Measurements from ENCODE around the gene CCNL2. TPM values are rescaled to one million over a fixed set of nuclear protein-coding genes. Genes with fewer than 3 reads are reported as not detected.
A peak's percentile ranks its signal among the peaks of the same experiment; 100 is the strongest.
"Not testable (repeated sequence)": the region's sequence is repeated elsewhere in the genome, so short reads cannot be mapped to it uniquely, and the experiment has no call there.

CCNL2 gene
- polyA plus RNA-seq, 3 donors: 103 to 173 (median 106) TPM

DNA sequence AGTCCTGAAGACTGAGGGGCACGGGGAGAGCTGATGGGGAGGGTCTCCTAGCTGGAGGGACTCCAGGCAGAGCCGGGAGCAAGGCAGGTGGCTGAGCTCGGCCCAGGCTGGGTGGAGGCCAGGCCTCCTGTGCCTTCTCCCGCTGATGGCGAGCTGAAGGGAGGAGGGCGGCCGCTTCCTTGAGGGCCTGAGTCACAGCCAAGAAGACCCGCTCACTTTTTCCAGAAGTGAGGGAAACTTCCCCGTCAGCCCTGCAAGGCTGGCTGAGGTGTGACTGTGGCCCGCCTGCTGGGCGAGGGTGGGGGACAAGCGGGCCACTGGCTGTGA, 34.6 kb upstream of the CCNL2 start:
- WGBS, 3 donors: 12 to 19% (median 12%) methylated on average over 8 to 12 of the region's 12 CpGs
- peak overlapping the region; percentile 93 for H3K27ac ChIP-seq (ENCODE audit: low read depth, low read length)

DNA sequence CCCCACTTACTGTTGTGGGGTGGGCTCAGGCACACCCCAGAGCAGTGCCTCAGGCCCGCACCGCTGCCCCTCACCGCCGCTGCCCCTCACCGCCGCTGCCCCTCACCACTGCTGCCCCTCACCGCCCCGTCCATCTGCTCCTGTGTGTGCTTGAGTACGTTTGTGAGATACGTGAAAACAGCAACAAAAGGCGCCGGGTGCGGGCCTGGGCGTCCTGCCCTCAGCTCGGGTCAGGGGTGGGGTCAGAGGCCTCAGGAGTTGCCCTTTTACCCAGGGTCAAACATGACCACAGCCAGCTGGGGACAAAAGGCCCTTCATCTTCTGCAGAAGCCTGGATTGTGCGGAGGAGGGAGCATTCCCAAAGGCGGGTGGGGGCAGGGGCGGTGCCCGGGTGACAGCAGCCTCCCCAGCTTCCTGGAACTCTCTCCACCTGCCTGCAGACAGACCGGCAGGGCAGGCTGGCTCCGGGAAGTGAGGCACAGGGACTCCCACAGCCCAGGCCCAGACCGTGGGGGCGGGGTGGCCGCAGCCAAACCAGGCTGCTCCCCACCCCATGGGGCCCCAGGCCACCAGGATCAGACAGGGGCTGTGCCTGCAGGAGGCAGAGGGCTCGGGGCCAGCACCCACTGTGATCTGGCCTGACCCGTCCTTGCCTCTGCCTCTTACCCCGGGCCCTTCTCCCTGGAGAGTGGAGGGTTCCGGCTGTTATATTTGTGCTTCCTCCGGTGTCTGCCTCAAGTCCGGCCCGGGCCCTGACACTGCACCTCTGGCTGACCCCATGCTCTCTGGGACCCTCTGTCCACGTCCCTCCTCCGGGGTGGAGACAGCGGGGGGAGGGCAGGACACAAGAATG, 34.0 kb upstream of the CCNL2 start:
- 22 to 39% (median 39%) methylated on average over 33 to 34 of the region's 34 CpGs for WGBS, 3 donors
- H3K27ac ChIP-seq (ENCODE audit: low read depth, low read length): peak overlapping the region; percentile 93

DNA sequence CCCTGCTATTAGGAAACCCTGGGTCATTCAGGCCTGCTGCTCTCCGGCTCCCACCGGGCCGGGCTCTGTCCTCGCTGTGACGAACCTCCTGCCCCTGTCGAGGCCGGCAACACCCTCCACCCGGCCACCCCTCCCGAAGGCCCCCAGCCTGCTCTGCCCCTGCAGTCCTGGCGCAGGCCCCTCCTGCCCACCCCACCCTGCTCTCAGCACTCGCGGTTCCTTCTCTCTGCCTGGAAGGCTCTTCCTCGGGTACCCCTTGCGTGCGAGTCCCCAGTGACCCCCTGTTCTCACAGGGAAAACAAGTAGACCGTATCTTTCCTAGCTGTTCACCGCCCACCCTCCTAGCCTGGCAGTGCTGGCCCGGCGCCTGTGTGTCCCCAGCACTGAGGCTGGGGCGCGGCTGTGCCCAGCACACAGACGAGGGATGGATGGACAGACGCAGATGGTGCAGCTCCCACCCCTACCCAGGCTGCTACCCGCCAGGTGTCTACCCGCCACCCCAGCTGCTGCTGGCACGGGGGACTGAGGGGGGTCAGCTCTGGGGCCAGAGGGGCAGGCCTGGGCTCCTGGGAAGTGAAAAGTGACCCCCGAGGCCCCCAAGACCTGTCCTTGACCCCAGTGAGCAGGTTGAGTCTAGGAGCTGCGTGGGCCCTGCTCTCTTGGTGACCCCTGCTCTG, 33.3 kb upstream of the CCNL2 start:
- WGBS, 3 donors: 34 to 65% (median 49%) methylated on average over 28 of the region's 28 CpGs
- H3K27ac ChIP-seq (ENCODE audit: low read depth, low read length): peak overlapping the region; percentile 17

DNA sequence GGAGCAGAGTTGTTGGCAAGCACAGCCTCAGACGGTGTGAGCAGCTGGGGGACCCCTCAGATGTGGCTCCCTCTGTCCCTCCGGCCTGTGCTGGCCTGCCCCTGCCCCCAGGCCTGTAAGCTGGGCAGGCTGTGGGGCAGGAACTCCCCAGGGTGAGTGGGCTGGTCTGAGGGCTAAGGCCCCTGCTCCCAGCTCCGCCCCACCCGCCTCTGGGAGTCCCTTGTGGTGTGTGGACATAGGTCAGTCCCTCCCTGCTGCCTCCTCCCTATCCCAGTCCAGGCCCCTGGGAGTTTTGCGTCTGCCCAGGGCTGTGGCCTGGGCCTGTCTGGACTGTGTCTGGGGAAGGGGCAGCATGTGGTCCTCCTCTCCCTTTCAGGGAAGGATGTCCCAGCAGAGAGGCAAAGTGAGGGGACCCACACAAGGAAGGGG, 32.7 kb upstream of the CCNL2 start:
- WGBS, 3 donors: 29 to 41% (median 32%) methylated on average over 5 of the region's 5 CpGs

DNA sequence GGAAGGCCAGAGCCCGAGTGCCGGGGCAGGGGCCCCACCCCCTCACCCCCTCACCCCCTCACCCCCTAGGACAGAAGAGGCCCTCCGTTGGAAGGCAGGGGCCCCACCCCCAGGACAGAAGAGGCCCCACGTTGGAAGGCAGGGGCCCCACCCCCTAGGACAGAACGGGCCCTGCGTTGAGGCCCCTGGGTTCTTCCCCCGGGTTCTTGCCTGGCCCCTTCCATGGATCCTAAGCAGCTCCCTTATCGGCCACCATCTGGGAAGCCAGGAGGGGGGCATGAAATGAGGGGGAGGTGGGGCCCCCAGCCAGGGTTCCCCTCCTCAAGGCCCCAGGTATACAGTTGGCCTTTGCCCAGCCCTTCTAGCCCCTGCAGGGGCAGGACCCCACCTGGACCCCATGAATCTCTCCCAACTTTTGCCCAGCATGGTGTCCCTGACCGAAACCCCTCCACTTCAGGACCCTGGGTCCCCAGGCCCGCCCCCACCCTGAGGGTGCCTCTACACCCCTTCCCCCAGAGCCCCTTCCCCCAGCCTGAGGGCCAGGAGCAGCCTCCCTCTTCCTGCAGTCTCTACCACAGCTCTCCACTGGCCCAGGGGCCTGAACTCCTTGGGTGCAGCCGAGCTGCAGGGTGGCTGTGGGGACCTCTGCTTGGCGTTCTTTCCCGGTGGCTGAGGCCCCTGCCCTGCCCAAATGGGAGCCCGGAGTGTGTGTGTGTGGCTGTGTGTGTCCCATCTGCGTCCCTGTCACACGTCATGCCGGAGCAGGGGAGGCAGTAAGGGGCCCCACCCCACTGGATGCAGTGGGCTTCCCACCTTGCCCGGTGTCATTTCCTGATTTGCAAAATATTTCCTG, 32.1 kb upstream of the CCNL2 start:
- 32 to 47% (median 45%) methylated on average over 14 to 18 of the region's 18 CpGs for WGBS, 3 donors
- H3K27ac ChIP-seq (ENCODE audit: low read depth, low read length): no peak overlapping the region

More for the DNA sequence above, 32.7 kb upstream of the CCNL2 start:
- H3K27ac ChIP-seq (ENCODE audit: low read depth, low read length): no peak overlapping the region

DNA sequence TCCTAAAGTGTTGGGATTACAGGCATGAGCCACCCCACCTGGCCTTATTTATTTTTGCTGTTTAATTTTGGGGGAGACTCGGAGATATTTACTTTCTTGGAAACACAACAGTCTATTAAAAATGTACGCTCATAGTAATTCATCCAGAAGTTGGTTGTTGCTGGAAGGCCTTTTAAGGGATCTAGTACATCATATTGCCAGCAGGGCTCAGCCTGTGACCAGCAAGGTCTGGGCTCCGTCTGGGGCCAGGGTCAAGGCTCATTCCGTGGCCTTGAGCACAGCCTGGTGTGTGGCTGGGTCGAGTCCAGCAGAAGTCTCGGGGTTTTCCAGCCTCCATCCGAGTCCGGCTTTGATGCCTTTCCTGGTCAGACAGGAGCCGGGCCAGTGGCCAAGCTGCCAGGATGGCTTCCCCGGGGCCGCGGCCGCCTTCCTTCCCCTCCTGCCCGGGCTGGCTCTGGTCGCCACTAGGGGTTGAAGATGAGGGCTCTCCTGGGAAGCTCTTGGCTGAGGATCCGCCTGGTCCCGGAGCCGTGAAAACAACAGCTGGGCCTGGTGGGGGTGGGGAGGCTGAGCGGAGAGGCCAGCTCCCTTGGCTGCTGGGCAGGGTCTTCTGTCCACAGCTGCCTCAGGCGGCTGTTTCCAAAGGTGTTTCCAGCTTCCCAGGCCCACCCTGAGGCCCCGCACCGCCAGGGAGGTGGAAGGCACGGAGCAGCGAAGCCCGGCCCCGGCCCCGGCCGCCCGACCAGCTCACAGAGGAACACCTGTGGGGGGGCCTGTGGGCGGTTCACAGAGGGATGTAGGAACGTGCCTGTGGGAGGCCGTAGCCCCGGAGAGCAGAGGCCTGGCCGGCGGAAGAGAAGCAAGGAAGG, 31.2 kb upstream of the CCNL2 start:
- WGBS, 3 donors: 14 to 29% (median 16%) methylated on average over 33 to 35 of the region's 35 CpGs

DNA sequence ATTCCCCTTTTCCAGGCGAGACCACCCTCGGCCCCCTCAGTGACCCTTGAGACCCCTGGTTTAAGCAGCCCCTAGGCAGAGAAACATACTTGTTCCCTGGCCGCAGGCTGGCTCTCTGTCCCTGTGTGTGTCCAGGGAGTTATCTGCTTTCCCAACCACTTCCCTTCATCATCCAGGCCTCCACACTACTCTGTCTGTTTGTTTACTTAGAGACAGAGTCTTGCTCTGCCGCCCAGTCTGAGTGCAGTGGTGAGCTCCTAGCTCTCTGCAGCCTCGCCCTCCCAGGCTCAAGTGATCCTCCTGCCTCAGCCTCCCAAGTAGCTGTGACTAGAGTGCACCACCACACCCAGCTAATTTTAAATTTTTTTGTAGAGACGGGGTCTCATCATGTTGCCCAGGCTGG, 30.5 kb upstream of the CCNL2 start:
- H3K27ac ChIP-seq (ENCODE audit: low read depth, low read length): no peak overlapping the region
- WGBS, 3 donors: 52 to 66% (median 55%) methylated on average over 6 of the region's 6 CpGs

More for the DNA sequence above, 31.2 kb upstream of the CCNL2 start:
- no peak overlapping the region for H3K27ac ChIP-seq (ENCODE audit: low read depth, low read length)

DNA sequence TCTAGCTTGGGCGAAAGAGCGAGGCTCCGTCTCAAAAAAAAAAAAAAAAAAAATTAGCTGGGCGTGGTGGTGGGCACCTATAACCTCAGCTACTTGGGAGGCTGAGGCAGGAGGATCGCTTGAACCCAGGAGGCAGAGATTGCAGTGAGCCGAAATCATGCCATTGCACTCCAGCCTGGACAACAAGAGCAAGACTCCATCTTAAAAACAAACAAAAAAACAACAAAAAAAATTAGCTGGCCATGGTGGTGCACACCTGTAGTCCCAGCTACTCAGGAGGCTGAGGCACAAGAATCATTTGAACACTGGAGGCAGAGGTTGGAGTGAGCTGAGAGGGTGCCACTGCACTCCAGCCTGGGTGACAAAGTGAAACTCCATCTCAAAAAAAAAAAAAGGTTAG, 29.8 kb upstream of the CCNL2 start:
- WGBS, 3 donors: 92 to 99% (median 94%) methylated on average over 3 to 6 of the region's 6 CpGs
- H3K27ac ChIP-seq (ENCODE audit: low read depth, low read length): not testable (repeated sequence)

DNA sequence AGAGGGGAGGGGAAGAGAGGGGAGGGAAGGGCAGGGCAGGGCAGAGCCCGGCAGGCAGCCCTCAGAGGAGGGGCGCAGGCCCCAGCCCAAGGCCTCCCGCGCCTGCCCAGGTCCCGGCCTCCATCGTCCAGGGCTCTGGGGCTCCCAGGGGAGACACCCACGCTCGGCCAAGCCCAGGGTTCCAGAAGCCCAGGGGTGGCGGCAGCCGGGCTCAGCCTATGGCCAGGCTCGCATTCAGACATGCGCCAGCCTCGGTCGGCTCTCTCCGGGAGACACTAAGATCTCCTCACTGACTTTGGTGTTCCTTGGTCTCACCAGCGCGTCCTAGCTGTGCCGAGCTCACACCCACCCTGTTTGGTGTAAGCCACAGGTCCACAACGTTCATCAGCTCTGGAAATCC, 29.0 kb upstream of the CCNL2 start:
- H3K27ac ChIP-seq (ENCODE audit: low read depth, low read length): no peak overlapping the region
- WGBS, 3 donors: 77 to 81% (median 77%) methylated on average over 17 to 19 of the region's 19 CpGs

DNA sequence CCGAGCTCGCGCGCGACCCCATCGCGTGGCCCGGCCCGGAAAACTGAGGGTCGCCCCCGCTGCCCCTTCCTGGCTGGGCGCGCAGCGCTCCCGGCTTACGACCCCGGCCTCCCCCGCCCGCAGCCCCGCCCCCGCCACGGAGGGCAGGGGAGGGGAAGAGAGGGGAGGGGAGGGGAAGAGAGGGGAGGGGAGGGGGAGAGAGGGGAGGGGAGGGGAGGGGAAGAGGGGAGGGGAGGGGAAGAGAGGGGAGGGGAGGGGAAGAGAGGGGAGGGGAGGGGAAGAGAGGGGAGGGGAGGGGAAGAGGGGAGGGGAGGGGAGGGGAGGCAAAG, 28.6 kb upstream of the CCNL2 start:
- no peak overlapping the region for H3K27ac ChIP-seq (ENCODE audit: low read depth, low read length)
- 0 to 2% (median 1%) methylated on average over 11 to 18 of the region's 22 CpGs for WGBS, 3 donors

DNA sequence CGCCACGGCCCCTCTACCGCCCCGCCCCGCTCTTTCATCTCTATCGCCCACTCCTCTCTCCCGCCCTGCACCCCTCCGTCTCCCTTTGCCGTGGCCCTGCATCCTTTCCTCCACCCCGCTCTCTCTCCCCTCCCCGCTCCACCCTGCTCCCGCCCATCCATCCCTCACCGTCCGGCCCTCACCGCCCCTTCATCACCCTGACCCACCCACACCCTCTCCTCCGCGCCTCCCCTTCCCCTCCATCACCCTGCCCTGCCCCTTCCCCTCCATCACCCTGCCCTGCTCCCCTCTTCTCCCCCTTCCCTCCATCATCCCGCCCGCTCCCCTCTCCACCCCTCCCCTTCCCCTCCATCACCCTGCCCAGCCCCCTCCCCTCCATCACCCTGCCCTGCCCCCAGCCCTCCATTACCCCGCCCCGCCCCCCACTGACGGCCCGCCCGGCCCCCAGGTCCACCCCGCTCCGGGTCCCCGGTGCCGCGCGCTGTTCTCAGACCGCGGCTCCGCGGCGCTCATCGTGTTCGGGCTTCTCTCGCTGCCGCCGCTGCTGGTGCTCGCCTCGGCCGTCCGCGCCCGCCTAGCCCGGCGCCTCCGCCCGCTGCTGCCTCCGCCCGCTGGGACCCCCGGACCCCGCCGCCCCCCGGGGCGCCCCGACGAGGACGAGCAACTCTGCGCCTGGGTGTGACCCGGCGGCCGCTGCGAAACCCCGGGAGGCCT, 28.1 kb upstream of the CCNL2 start:
- 12 to 20% (median 13%) methylated on average over 40 to 66 of the region's 66 CpGs for WGBS, 3 donors
- no peak overlapping the region for H3K27ac ChIP-seq (ENCODE audit: low read depth, low read length)

DNA sequence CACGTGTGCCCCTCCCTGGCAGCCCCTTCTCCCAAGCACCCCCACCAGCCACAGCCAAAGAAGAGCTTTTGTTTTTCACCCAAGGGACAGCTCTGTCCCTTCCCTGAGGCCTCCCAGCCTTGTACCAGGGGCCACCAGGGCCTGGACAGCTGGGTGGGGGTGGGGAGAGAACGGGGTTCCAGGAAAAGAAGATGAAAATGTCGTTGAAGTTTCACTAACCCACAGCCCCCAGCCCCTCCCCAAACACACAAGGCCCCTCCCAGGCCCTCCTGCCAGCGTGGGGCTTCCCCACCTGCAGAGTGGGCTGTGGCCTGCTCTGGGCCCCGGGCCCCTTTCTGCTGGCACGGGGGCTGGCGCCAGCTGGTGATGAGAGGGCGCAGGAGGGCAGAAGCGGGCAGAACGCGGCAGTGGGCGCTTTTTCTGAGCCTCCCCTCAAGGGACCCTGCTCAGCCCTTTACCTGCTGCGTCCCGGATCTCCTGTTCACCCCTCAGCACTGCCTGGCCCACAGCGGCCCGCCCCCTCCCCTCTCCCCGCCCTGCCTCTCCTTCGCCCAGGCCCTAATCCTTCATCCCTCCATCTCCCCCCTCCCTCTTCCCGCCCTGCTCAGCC, 27.5 kb upstream of the CCNL2 start:
- 35 to 66% (median 37%) methylated on average over 15 to 19 of the region's 19 CpGs for WGBS, 3 donors

DNA sequence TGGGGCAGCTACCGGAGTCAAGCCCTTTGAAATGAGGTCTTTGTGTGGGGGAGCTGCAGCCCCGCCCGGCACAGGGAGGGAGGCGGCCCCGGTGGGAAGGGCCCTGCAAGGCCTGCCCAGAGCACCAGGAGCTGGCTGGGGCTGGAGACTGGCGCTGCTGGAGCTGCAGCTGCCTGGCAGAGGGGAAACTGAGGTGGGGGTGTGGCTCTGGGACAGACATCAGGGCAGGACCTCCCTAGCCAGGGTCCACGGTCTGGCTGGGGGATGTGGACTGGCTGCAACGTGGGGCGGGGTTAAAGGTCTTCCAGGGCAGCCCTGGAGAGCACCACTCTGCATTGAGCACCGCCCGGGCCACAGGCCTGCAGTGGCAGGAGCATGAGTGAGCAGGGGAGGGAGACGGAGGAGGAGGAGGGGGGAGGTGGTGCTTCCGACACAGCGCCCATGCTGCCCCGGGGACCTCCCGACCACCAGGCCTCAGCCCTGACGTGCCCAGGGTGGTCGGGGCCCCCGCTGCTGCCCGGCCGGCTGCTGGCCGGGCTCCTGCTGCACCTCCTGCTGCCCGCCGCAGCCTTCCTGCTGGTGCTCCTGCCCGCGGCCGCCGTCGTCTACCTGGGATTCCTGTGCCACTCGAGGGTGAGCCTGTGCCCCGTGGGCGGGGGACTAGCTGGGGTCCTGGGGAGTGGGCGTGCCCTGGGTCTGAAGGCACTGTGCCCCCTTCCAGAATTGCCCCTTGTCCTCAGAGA, 26.8 kb upstream of the CCNL2 start:
- no peak overlapping the region for H3K27ac ChIP-seq (ENCODE audit: low read depth, low read length)

More for the DNA sequence above, 27.5 kb upstream of the CCNL2 start:
- H3K27ac ChIP-seq (ENCODE audit: low read depth, low read length): no peak overlapping the region

DNA sequence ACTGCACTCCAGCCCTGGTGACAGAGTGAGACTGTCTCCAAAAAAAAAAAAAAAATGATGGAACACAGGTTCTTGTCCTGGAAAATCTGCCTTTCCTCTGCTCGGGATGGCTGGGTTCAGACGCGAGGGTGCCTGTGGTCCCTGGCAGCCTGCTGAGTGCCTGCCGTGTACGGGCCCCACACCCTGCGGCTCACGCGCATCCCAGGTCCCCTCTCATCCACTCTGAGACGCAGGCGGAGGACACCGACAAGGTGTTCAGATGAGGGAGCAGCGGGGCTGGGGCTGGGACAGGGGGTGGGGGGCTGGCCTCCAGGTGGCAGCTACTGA, 26.3 kb upstream of the CCNL2 start:
- H3K27ac ChIP-seq (ENCODE audit: low read depth, low read length): no peak overlapping the region
- WGBS, 3 donors: 82 to 90% (median 85%) methylated on average over 11 to 12 of the region's 12 CpGs

More for the DNA sequence above, 26.8 kb upstream of the CCNL2 start:
- 44 to 66% (median 57%) methylated on average over 18 to 33 of the region's 33 CpGs for WGBS, 3 donors

DNA sequence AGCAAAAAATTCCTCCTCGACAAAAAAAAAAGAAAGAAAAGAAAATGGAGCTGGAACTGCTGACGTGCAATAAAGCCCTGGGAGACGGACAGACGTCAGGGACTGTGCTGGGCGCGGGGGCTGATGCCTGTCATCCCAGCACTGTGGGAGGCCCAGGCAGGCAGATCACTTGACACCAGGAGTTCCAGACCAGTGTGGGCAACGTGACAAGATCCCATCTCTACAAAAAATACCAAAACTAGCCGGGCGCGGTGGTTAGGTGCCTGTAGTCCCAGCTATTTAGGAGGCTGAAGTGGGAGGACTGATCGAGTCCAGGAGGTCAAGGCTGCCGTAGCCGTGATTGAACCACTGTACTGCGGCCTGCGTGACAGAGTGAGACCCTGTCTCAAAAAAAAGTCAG, 25.6 kb upstream of the CCNL2 start:
- WGBS, 3 donors: 85 to 93% (median 91%) methylated on average over 15 of the region's 15 CpGs

DNA sequence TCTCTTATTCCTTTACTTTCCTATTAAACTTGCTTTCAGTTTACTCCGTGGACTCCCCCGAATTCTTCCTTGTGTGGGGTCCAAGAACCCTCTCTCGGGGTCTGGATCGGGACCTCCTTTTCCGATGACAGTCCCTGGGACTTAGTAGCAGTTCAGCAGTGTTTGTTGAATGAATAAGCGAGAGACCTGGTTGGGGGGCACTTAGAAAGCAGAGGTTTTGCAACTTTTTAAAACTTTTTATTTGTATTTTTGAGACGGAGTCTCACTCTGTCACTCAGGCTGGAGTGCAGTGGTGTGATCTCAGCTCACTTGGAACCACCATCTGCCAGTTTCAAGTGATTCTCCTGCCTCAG, 24.1 kb upstream of the CCNL2 start:
- 85 to 87% (median 86%) methylated on average over 7 of the region's 7 CpGs for WGBS, 3 donors

More for the DNA sequence above, 25.6 kb upstream of the CCNL2 start:
- H3K27ac ChIP-seq (ENCODE audit: low read depth, low read length): no peak overlapping the region

More for the DNA sequence above, 24.1 kb upstream of the CCNL2 start:
- H3K27ac ChIP-seq (ENCODE audit: low read depth, low read length): no peak overlapping the region

Data from adipose tissue (tissue), 3 donors.